ENCODE results near the gene TRIM10. TPM values are rescaled to one million over a fixed set of nuclear protein-coding genes. Genes with fewer than 3 reads are reported as not detected.
A peak's percentile ranks its signal among the peaks of the same experiment; 100 is the strongest.

TRIM10 gene
- total RNA-seq, 1 donor from 2014 or later, result not detected

- Mint-ChIP-seq H3K27me3 (ENCODE audit: unreplicated experiment) (peaks cover 12% of the 10 kb centered on the region), H3K36me3 (ENCODE audit: unreplicated experiment) (no peaks in the 10 kb centered on the region), H3K27ac (ENCODE audit: unreplicated experiment) (peak overlapping the region; percentile 100), H3K4me3 (ENCODE audit: unreplicated experiment) (peak overlapping the region; percentile 48), H3K9me3 (ENCODE audit: unreplicated experiment) (peaks cover 11% of the 10 kb centered on the region), H3K4me1 (ENCODE audit: low read depth, unreplicated experiment) (peaks cover 27% of the 10 kb centered on the region)
- TF ChIP-seq CTCF (IDR thresholded peaks at IDR 0.05; ENCODE audit: partially characterized antibody, unreplicated experiment), result no peak
- DNase-seq, result no peak
Observed at GRCh38 chr6:30196376-30196775, 35.4 kb upstream of the TRIM10 start.

GRCh38 chr6:30195951-30196350 lies 34.9 kb upstream of the TRIM10 start:
- H3K36me3 Mint-ChIP-seq (ENCODE audit: unreplicated experiment), result no peaks in the 10 kb centered on the region
- H3K9me3 Mint-ChIP-seq (ENCODE audit: unreplicated experiment), result peaks cover 11% of the 10 kb centered on the region
- peak overlapping the region; percentile 100 for H3K27ac Mint-ChIP-seq (ENCODE audit: unreplicated experiment)
- H3K4me1 Mint-ChIP-seq (ENCODE audit: low read depth, unreplicated experiment), result peaks cover 28% of the 10 kb centered on the region
- H3K4me3 Mint-ChIP-seq (ENCODE audit: unreplicated experiment), result peak overlapping the region; percentile 48
- DNase-seq, result no peak
- peaks cover 12% of the 10 kb centered on the region for H3K27me3 Mint-ChIP-seq (ENCODE audit: unreplicated experiment)
- TF ChIP-seq CTCF (IDR thresholded peaks at IDR 0.05; ENCODE audit: partially characterized antibody, unreplicated experiment), result no peak

GRCh38 chr6:30194797-30195690 lies 34.0 kb upstream of the TRIM10 start:
- H3K36me3 Mint-ChIP-seq (ENCODE audit: unreplicated experiment), result no peaks in the 10 kb centered on the region
- peak; percentile 82 for DNase-seq

GRCh38 chr6:30192076-30192475 lies 31.1 kb upstream of the TRIM10 start:
- H3K27me3 Mint-ChIP-seq (ENCODE audit: unreplicated experiment), result peaks cover 15% of the 10 kb centered on the region
- H3K36me3 Mint-ChIP-seq (ENCODE audit: unreplicated experiment), result peaks cover 7% of the 10 kb centered on the region
- no peak for TF ChIP-seq CTCF (IDR thresholded peaks at IDR 0.05; ENCODE audit: partially characterized antibody, unreplicated experiment)
- H3K4me3 Mint-ChIP-seq (ENCODE audit: unreplicated experiment), result no peak overlapping the region
- peaks cover 22% of the 10 kb centered on the region for H3K4me1 Mint-ChIP-seq (ENCODE audit: low read depth, unreplicated experiment)
- no peak for DNase-seq
- H3K9me3 Mint-ChIP-seq (ENCODE audit: unreplicated experiment), result peaks cover 11% of the 10 kb centered on the region
- H3K27ac Mint-ChIP-seq (ENCODE audit: unreplicated experiment), result no peak overlapping the region

More at GRCh38 chr6:30194797-30195690, 34.0 kb upstream of the TRIM10 start:
- peak overlapping the region; percentile 48 for H3K4me3 Mint-ChIP-seq (ENCODE audit: unreplicated experiment)
- peaks cover 11% of the 10 kb centered on the region for H3K9me3 Mint-ChIP-seq (ENCODE audit: unreplicated experiment)
- H3K27me3 Mint-ChIP-seq (ENCODE audit: unreplicated experiment), result peaks cover 14% of the 10 kb centered on the region
- TF ChIP-seq CTCF (IDR thresholded peaks at IDR 0.05; ENCODE audit: partially characterized antibody, unreplicated experiment), result no peak
- peak overlapping the region; percentile 100 for H3K27ac Mint-ChIP-seq (ENCODE audit: unreplicated experiment)
- H3K4me1 Mint-ChIP-seq (ENCODE audit: low read depth, unreplicated experiment), result peaks cover 28% of the 10 kb centered on the region

- DNase-seq, result no peak
- TF ChIP-seq CTCF (IDR thresholded peaks at IDR 0.05; ENCODE audit: partially characterized antibody, unreplicated experiment), result no peak
- H3K36me3 Mint-ChIP-seq (ENCODE audit: unreplicated experiment), result peaks cover 36% of the 10 kb centered on the region
- H3K27ac Mint-ChIP-seq (ENCODE audit: unreplicated experiment), result no peak overlapping the region
- peaks cover 10% of the 10 kb centered on the region for H3K27me3 Mint-ChIP-seq (ENCODE audit: unreplicated experiment)
- H3K4me1 Mint-ChIP-seq (ENCODE audit: low read depth, unreplicated experiment), result peaks cover 2% of the 10 kb centered on the region
- peaks cover 1% of the 10 kb centered on the region for H3K9me3 Mint-ChIP-seq (ENCODE audit: unreplicated experiment)
- no peak overlapping the region for H3K4me3 Mint-ChIP-seq (ENCODE audit: unreplicated experiment)
Observed at GRCh38 chr6:30188541-30188940, 27.5 kb upstream of the TRIM10 start.
